ENCODE measurements around the gene GTF2A2. TPM values are rescaled to one million over a fixed set of nuclear protein-coding genes. Genes with fewer than 3 reads are reported as not detected.

Gene GTF2A2
- total and polyA plus RNA-seq, 4 experiments from 2014 or later = 58.5 to 127 (median 91.4) TPM

DNA sequence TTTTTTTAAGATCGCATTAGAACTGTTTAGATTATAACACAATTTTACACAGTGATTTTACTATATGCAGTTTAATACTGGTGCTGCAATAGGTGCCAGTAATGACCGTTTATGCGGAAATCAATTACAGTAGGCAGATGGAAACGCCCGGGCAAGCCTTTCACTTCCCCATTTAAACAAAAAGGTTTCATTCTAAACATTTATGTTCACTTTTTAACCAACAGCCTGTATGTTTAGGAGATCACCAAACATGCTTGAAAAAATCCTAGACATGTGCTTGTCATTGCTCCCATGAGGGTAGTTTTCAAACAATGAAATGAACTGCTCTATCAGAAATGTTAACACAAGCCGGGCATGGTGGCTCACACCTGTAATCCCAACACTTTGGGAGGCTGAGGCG is 29.1 kb upstream of the GTF2A2 start:
- POLR2A ChIA-PET (ENCODE audit: partially characterized antibody) = no interaction called here
- H3K4me1 Mint-ChIP-seq = peaks cover 38 to 71% (median 50%) of the 10 kb centered on the region in 4 donors
- H3K27ac ChIP-seq (ENCODE audit: low read depth, low read length) = no peak overlapping the region
- H3K9me3 Mint-ChIP-seq = no peaks in the 10 kb centered on the region
- no peaks in the 10 kb centered on the region for H3K27me3 Mint-ChIP-seq
- CTCF ChIA-PET (ENCODE audit: partially characterized antibody) = interaction anchor here (0.8 kb wide), 1 partner anchor 38 kb away, joined by 3 read pairs; no protein-coding TSS in a partner anchor
- peak overlapping the region; percentile 31 to 76 (median 46) for H3K4me3 Mint-ChIP-seq
- no peak for DNase-seq
- peaks cover 7% of the 10 kb centered on the region for H3K36me3 ChIP-seq (ENCODE audit: insufficient read depth, low read length)
- no peaks in the 10 kb centered on the region for H3K27me3 ChIP-seq (ENCODE audit: insufficient read depth, low read length)
- H3K27ac Mint-ChIP-seq = peak overlapping the region in 5 of 7 donors; percentile 22 to 89 (median 36)
- intact Hi-C loops (cut with micrococcal nuclease) = loop anchor here (5.0 to 10.0 kb wide), 3 partner anchors 116 to 702 kb away; partner anchors contain the start of gene RNF111
- no peak overlapping the region for H3K4me3 ChIP-seq (ENCODE audit: low read length in 2 of 2)
- peaks cover 24 to 43% of the 10 kb centered on the region in 2 donors for H3K36me3 Mint-ChIP-seq
- peaks cover 57% of the 10 kb centered on the region for H3K4me1 ChIP-seq (ENCODE audit: insufficient read depth, low read length)
- no peaks in the 10 kb centered on the region for H3K9me3 ChIP-seq (ENCODE audit: control insufficient read depth in 1 of 2, low read length in 2 of 2)

GRCh38 chr15:59685737-59686297 is 28.5 kb upstream of the GTF2A2 start:
- POLR2A ChIA-PET (ENCODE audit: partially characterized antibody) = interaction anchor here (0.7 to 1.1 kb wide), 2 partner anchors 10 to 712 kb away, joined by 3 to 4 read pairs; partner anchors contain the start of gene ANXA2
- H3K9me3 Mint-ChIP-seq = no peaks in the 10 kb centered on the region
- DNase-seq = no peak

DNA sequence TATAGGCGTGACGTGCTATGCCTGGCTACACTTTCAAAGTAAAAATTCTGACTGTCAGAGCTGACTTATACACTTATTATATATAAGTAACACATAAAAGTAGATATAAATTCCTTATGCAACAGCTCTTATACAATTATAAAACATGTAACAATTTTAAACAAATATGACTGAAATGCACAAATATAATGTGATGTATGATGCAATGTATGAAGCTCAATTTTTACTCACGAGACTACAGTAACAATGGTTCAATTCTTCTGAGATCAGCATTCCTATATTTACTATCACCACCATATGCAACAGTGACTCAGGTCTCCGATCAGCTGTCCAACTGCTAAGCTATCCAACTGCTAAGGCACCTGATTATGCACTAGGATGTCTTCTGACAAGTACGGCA is 23.6 kb upstream of the GTF2A2 start:
- H3K4me3 Mint-ChIP-seq = no peak overlapping the region
- no peaks in the 10 kb centered on the region for H3K27me3 Mint-ChIP-seq
- H3K9me3 Mint-ChIP-seq = no peaks in the 10 kb centered on the region
- H3K27ac Mint-ChIP-seq = no peak overlapping the region
- peaks cover 46 to 68% of the 10 kb centered on the region in 2 donors for H3K36me3 Mint-ChIP-seq
- no peaks in the 10 kb centered on the region for H3K27me3 ChIP-seq (ENCODE audit: insufficient read depth, low read length)
- intact Hi-C loops (cut with micrococcal nuclease) = loop anchor here (10.0 kb wide), 1 partner anchor 696 kb away; the partner anchor contains the start of gene RNF111
- peaks cover 58% of the 10 kb centered on the region for H3K36me3 ChIP-seq (ENCODE audit: insufficient read depth, low read length)
- POLR2A ChIA-PET (ENCODE audit: partially characterized antibody) = interaction anchor here (0.6 to 2.0 kb wide), 3 partner anchors 8 to 542 kb away, joined by 4 to 6 read pairs (median 5); partner anchors contain the start of gene BNIP2
- peaks cover 30% of the 10 kb centered on the region for H3K4me1 ChIP-seq (ENCODE audit: insufficient read depth, low read length)
- no peak overlapping the region for H3K27ac ChIP-seq (ENCODE audit: low read depth, low read length)
- DNase-seq = no peak
- no peaks in the 10 kb centered on the region for H3K9me3 ChIP-seq (ENCODE audit: control insufficient read depth in 1 of 2, low read length in 2 of 2)
- no peak overlapping the region for H3K4me3 ChIP-seq (ENCODE audit: low read length in 2 of 2)
- CTCF ChIA-PET (ENCODE audit: partially characterized antibody) = interaction anchor here (0.6 to 1.5 kb wide), 2 partner anchors 11 to 37 kb away, joined by 3 to 5 read pairs; no protein-coding TSS in a partner anchor
- peaks cover 18 to 34% (median 28%) of the 10 kb centered on the region in 4 donors for H3K4me1 Mint-ChIP-seq

More at GRCh38 chr15:59685737-59686297, 28.5 kb upstream of the GTF2A2 start:
- Mint-ChIP-seq H3K27ac (peak overlapping the region; percentile 13 to 89 (median 48)), H3K36me3 (peaks cover 27 to 46% of the 10 kb centered on the region in 2 donors), H3K4me3 (peak overlapping the region; percentile 7 to 76 (median 49)), H3K4me1 (peaks cover 34 to 67% (median 46%) of the 10 kb centered on the region in 4 donors), H3K27me3 (no peaks in the 10 kb centered on the region)
- H3K27me3 ChIP-seq (ENCODE audit: insufficient read depth, low read length) = no peaks in the 10 kb centered on the region
- peaks cover 57% of the 10 kb centered on the region for H3K4me1 ChIP-seq (ENCODE audit: insufficient read depth, low read length)
- CTCF ChIA-PET (ENCODE audit: partially characterized antibody) = interaction anchor here (0.8 kb wide), 1 partner anchor 37 kb away, joined by 3 read pairs; no protein-coding TSS in a partner anchor
- H3K4me3 ChIP-seq (ENCODE audit: low read length in 2 of 2) = no peak overlapping the region
- H3K36me3 ChIP-seq (ENCODE audit: insufficient read depth, low read length) = peaks cover 12% of the 10 kb centered on the region
- no peak overlapping the region for H3K27ac ChIP-seq (ENCODE audit: low read depth, low read length)
- H3K9me3 ChIP-seq (ENCODE audit: control insufficient read depth in 1 of 2, low read length in 2 of 2) = no peaks in the 10 kb centered on the region
- intact Hi-C loops (cut with micrococcal nuclease) = loop anchor here (5.0 to 10.0 kb wide), 3 partner anchors 116 to 701 kb away; partner anchors contain the start of gene RNF111

- no peak overlapping the region for H3K4me3 ChIP-seq (ENCODE audit: low read length in 2 of 2)
- no peak overlapping the region for H3K4me3 Mint-ChIP-seq
- no peak for DNase-seq
- H3K27ac ChIP-seq (ENCODE audit: low read depth, low read length) = no peak overlapping the region
- H3K27me3 ChIP-seq (ENCODE audit: insufficient read depth, low read length) = no peaks in the 10 kb centered on the region
- no peaks in the 10 kb centered on the region for H3K9me3 ChIP-seq (ENCODE audit: control insufficient read depth in 1 of 2, low read length in 2 of 2)
- H3K27me3 Mint-ChIP-seq = no peaks in the 10 kb centered on the region
- H3K4me1 Mint-ChIP-seq = peaks cover 13 to 29% (median 23%) of the 10 kb centered on the region in 4 donors
- peaks cover 24% of the 10 kb centered on the region for H3K4me1 ChIP-seq (ENCODE audit: insufficient read depth, low read length)
- intact Hi-C loops (cut with micrococcal nuclease) = loop anchor here (10.0 kb wide), 1 partner anchor 696 kb away; the partner anchor contains the start of gene RNF111
- peaks cover 46 to 69% of the 10 kb centered on the region in 2 donors for H3K36me3 Mint-ChIP-seq
- H3K36me3 ChIP-seq (ENCODE audit: insufficient read depth, low read length) = peaks cover 63% of the 10 kb centered on the region
- ChIA-PET CTCF (ENCODE audit: partially characterized antibody) (interaction anchor here (1.5 kb wide), 1 partner anchor 11 kb away, joined by 5 read pairs; no protein-coding TSS in a partner anchor), POLR2A (ENCODE audit: partially characterized antibody) (interaction anchor here (1.5 to 2.0 kb wide), 2 partner anchors 8 to 10 kb away, joined by 5 to 6 read pairs; partner anchors contain the start of gene BNIP2)
- no peaks in the 10 kb centered on the region for H3K9me3 Mint-ChIP-seq
- no peak overlapping the region for H3K27ac Mint-ChIP-seq
Observed at GRCh38 chr15:59680346-59680745, 23.0 kb upstream of the GTF2A2 start.

GRCh38 chr15:59678620-59679019 is 21.3 kb upstream of the GTF2A2 start:
- H3K27ac ChIP-seq (ENCODE audit: low read depth, low read length) = no peak overlapping the region
- Mint-ChIP-seq H3K4me1 (peaks cover 8 to 15% (median 13%) of the 10 kb centered on the region in 4 donors), H3K9me3 (no peaks in the 10 kb centered on the region), H3K27me3 (no peaks in the 10 kb centered on the region), H3K36me3 (peaks cover 47 to 75% of the 10 kb centered on the region in 2 donors), H3K27ac (no peak overlapping the region), H3K4me3 (no peak overlapping the region)
- H3K4me1 ChIP-seq (ENCODE audit: insufficient read depth, low read length) = peaks cover 7% of the 10 kb centered on the region
- intact Hi-C loops (cut with micrococcal nuclease) = no loop called here
- CTCF ChIA-PET (ENCODE audit: partially characterized antibody) = no interaction called here
- no peaks in the 10 kb centered on the region for H3K27me3 ChIP-seq (ENCODE audit: insufficient read depth, low read length)
- no peaks in the 10 kb centered on the region for H3K9me3 ChIP-seq (ENCODE audit: control insufficient read depth in 1 of 2, low read length in 2 of 2)
- no peak for DNase-seq
- H3K36me3 ChIP-seq (ENCODE audit: insufficient read depth, low read length) = peaks cover 63% of the 10 kb centered on the region
- no peak overlapping the region for H3K4me3 ChIP-seq (ENCODE audit: low read length in 2 of 2)
- POLR2A ChIA-PET (ENCODE audit: partially characterized antibody) = no interaction called here

DNA sequence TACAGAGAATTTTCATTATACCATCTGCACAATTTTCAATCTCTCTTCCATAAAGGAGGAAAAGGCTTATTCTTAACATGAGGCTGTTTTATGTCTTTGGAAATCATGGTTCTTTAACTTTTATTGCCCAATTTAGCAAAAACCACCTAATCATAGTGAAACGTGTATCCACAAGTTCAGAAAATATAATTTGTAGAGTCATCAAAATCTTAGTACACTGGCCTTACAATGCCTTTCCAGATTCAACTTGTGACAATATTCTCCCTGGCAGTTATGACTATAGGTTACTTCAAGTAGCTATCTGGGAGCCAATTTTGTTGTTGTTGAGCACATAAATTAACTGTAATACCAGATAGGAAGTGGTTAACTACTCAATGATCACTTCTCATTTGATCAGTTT is 20.9 kb upstream of the GTF2A2 start:
- DNase-seq = no peak
- peaks cover 4% of the 10 kb centered on the region for H3K4me1 ChIP-seq (ENCODE audit: insufficient read depth, low read length)
- H3K36me3 ChIP-seq (ENCODE audit: insufficient read depth, low read length) = peaks cover 63% of the 10 kb centered on the region
- intact Hi-C loops (cut with micrococcal nuclease) = no loop called here
- H3K27ac ChIP-seq (ENCODE audit: low read depth, low read length) = no peak overlapping the region
- no peaks in the 10 kb centered on the region for H3K27me3 Mint-ChIP-seq
- peak overlapping the region in 1 of 7 donors; percentile 33 for H3K27ac Mint-ChIP-seq
- H3K9me3 ChIP-seq (ENCODE audit: control insufficient read depth in 1 of 2, low read length in 2 of 2) = no peaks in the 10 kb centered on the region
- no peak overlapping the region for H3K4me3 Mint-ChIP-seq
- H3K4me1 Mint-ChIP-seq = peaks cover 7 to 12% (median 10%) of the 10 kb centered on the region in 4 donors
- POLR2A ChIA-PET (ENCODE audit: partially characterized antibody) = no interaction called here
- H3K27me3 ChIP-seq (ENCODE audit: insufficient read depth, low read length) = no peaks in the 10 kb centered on the region
- CTCF ChIA-PET (ENCODE audit: partially characterized antibody) = no interaction called here
- H3K36me3 Mint-ChIP-seq = peaks cover 45 to 77% of the 10 kb centered on the region in 2 donors
- no peaks in the 10 kb centered on the region for H3K9me3 Mint-ChIP-seq
- no peak overlapping the region for H3K4me3 ChIP-seq (ENCODE audit: low read length in 2 of 2)

- Histone ChIP-seq H3K27ac (ENCODE audit: low read depth, low read length) (no peak overlapping the region), H3K4me1 (ENCODE audit: insufficient read depth, low read length) (no peaks in the 10 kb centered on the region), H3K9me3 (ENCODE audit: control insufficient read depth in 1 of 2, low read length in 2 of 2) (no peaks in the 10 kb centered on the region), H3K36me3 (ENCODE audit: insufficient read depth, low read length) (peaks cover 74% of the 10 kb centered on the region), H3K27me3 (ENCODE audit: insufficient read depth, low read length) (no peaks in the 10 kb centered on the region), H3K4me3 (ENCODE audit: low read length in 2 of 2) (no peak overlapping the region)
- H3K9me3 Mint-ChIP-seq = no peaks in the 10 kb centered on the region
- ChIA-PET CTCF (ENCODE audit: partially characterized antibody) (no interaction called here), POLR2A (ENCODE audit: partially characterized antibody) (no interaction called here)
- H3K27ac Mint-ChIP-seq = no peak overlapping the region
- no peak overlapping the region for H3K4me3 Mint-ChIP-seq
- DNase-seq = no peak
- intact Hi-C loops (cut with micrococcal nuclease) = no loop called here
- H3K27me3 Mint-ChIP-seq = no peaks in the 10 kb centered on the region
- peaks cover 47 to 77% of the 10 kb centered on the region in 2 donors for H3K36me3 Mint-ChIP-seq
- peaks cover 4 to 7% (median 5%) of the 10 kb centered on the region in 4 donors for H3K4me1 Mint-ChIP-seq
Observed at GRCh38 chr15:59676565-59676964, 19.2 kb upstream of the GTF2A2 start.
